HG02610 (cell line): ENCODE results near the gene ZNF565.
"Not testable (repeated sequence)": the region's sequence is repeated elsewhere in the genome, so short reads cannot be mapped to it uniquely, and the experiment has no call there.

Experiments used
- ATAC-seq: cut with Tn5 transposase; IDR thresholded peaks from one replicate; pipeline ENCODE4 v1.9.1; 2021; ENCODE audit warnings: mild to moderate bottlenecking, moderate library complexity; ENCODE audit not compliant: unreplicated experiment

ZNF565 gene

GRCh38 chr19:36215276-36216123, 1.0 kb upstream of the ZNF565 start:
- peak; percentile 10 for ATAC-seq

- ATAC-seq: no peak
Observed at GRCh38 chr19:36212895-36213294, 1.6 kb downstream of the ZNF565 start.

- no peak for ATAC-seq
Observed at GRCh38 chr19:36210497-36210896, 4.0 kb downstream of the ZNF565 start.

- ATAC-seq: no peak
Observed at GRCh38 chr19:36209372-36209771, 5.1 kb downstream of the ZNF565 start.

GRCh38 chr19:36207605-36208252, 6.7 kb downstream of the ZNF565 start:
- ATAC-seq: peak; percentile 86

GRCh38 chr19:36203293-36203692, 11.2 kb downstream of the ZNF565 start:
- ATAC-seq: no peak

GRCh38 chr19:36201684-36202083, 12.8 kb downstream of the ZNF565 start:
- no peak for ATAC-seq

GRCh38 chr19:36198119-36198518, 16.3 kb downstream of the ZNF565 start:
- no peak for ATAC-seq

GRCh38 chr19:36196249-36196648, 18.2 kb downstream of the ZNF565 start:
- no peak for ATAC-seq

- ATAC-seq: not testable (repeated sequence)
Observed at GRCh38 chr19:36186722-36187121, 27.7 kb downstream of the ZNF565 start.

GRCh38 chr19:36183245-36183628, 31.2 kb downstream of the ZNF565 start:
- ATAC-seq: no peak

GRCh38 chr19:36182612-36183244, 31.7 kb downstream of the ZNF565 start:
- no peak for ATAC-seq

GRCh38 chr19:36179077-36179476, 35.4 kb downstream of the ZNF565 start:
- ATAC-seq: not testable (repeated sequence)

GRCh38 chr19:36173846-36174245, 40.6 kb downstream of the ZNF565 start:
- ATAC-seq: not testable (repeated sequence)

- ATAC-seq: no peak
Observed at GRCh38 chr19:36172852-36173251, 41.6 kb downstream of the ZNF565 start.

- no peak for ATAC-seq
Observed at GRCh38 chr19:36169084-36169760, 45.2 kb downstream of the ZNF565 start.

- no peak for ATAC-seq
Observed at GRCh38 chr19:36163813-36164212, 50.7 kb downstream of the ZNF565 start.

GRCh38 chr19:36160821-36161596, 53.5 kb downstream of the ZNF565 start:
- no peak for ATAC-seq

- no peak for ATAC-seq
Observed at GRCh38 chr19:36153126-36153525, 61.3 kb downstream of the ZNF565 start.

- ATAC-seq: no peak
Observed at GRCh38 chr19:36152352-36153091, 61.9 kb downstream of the ZNF565 start, which contains the start of gene COX7A1. COX7A1 (minus strand) TSS chr19:36152447; CDS start chr19:36152407, 40 bp downstream.
